K562 (cell line): ENCODE data around the gene NEDD8. TPM values are rescaled to one million over a fixed set of nuclear protein-coding genes. Genes with fewer than 3 reads are reported as not detected.
A peak's percentile ranks its signal among the peaks of the same experiment; 100 is the strongest.

Source experiments
- ATAC-seq: fragments of 200-7000 bp; cut with Tn5 transposase; 3 replicates; pipeline ENCODE4 v1.9.1; 2020; ENCODE audit warnings: moderate library complexity
- BruUV-seq: library from RNA; stranded (reverse); fragments of 400-500 nt; replicated peaks from 2 replicates; lab custom pipeline; 2021; lab: Mats Ljungman, UMichigan
- CTCF ChIA-PET: fragments of 300-600 bp; formaldehyde crosslinking; extraction: SDS; loops from one replicate; lab custom pipeline; 2021; ENCODE audit warnings: low intra/inter-chr PET ratio; lab: Yijun Ruan, JAX
- POLR2A ChIA-PET: fragments of 300-600, 350-650 bp; sonication (Branson Sonifier 250); formaldehyde crosslinking; extraction: SDS; loops from one replicate; lab custom pipeline; 2021; ENCODE audit warnings: antibody characterized with exemption, inconsistent platforms; lab: Yijun Ruan, JAX
- DNase-seq, 4 experiments: peaks; one replicate each; pipeline versions ENCODE4 v3.0.0 to v3.0.0-alpha.2; 2011 to 2018; ENCODE audit warnings: low spot score in 3 of 4, mixed read lengths in 3 of 4; ENCODE audit errors: extremely low read depth in 1 of 4
- FAIRE-seq: peaks from 2 replicates; lab custom pipeline; 2011; peaks lifted over from hg19 to GRCh38; lab: Jason Lieb, UNC
- H2AFZ ChIP-seq: 2 replicates; pipeline ENCODE4 v1.6.0; 2011; ENCODE audit warnings: low read depth, low read length, control low read depth, inconsistent platforms
- H3K27ac ChIP-seq: fragments of 200-600 bp; 3 replicates; pipeline ENCODE4 v1.8.0; 2011; ENCODE audit warnings: low read depth, mild to moderate bottlenecking, control low read depth, inconsistent platforms, low read length, moderate library complexity, mixed read lengths; ENCODE audit errors: extremely low read depth
- H3K27me3 ChIP-seq, 2 experiments: fragments of 300-600 bp in 1 of 2; 2 replicates in 1 of 2; 3 replicates in 1 of 2; pipeline versions ENCODE4 v1.6.0 to v1.8.0; 2011; ENCODE audit warnings: inconsistent platforms in 2 of 2, low read length in 2 of 2, mild to moderate bottlenecking in 1 of 2, mixed read lengths in 1 of 2, moderate library complexity in 1 of 2; ENCODE audit not compliant: control insufficient read depth in 2 of 2, insufficient read depth in 2 of 2
- H3K36me3 ChIP-seq: fragments of 300-600 bp; 3 replicates; pipeline ENCODE4 v1.8.0; 2011; ENCODE audit warnings: mild to moderate bottlenecking, low read length, inconsistent platforms; ENCODE audit not compliant: control insufficient read depth, insufficient read depth
- H3K4me1 ChIP-seq, 2 experiments: fragments of 200-600 bp in 1 of 2; replicated peaks in 1 of 2; 2 replicates in 1 of 2; 3 replicates in 1 of 2; pipeline versions ENCODE4 v1.5.1 to v1.8.0; 2011; ENCODE audit warnings: inconsistent platforms in 2 of 2, low read length in 2 of 2, mild to moderate bottlenecking in 1 of 2, mixed read lengths in 1 of 2, moderate library complexity in 1 of 2; ENCODE audit not compliant: control insufficient read depth in 2 of 2, insufficient read depth in 2 of 2
- H3K4me2 ChIP-seq: 2 replicates; pipeline ENCODE4 v1.6.1; 2011; ENCODE audit warnings: low read length, control low read depth, inconsistent platforms, mixed read lengths; ENCODE audit not compliant: insufficient read depth
- H3K4me3 ChIP-seq: fragments of 200-600 bp; sonication (generic), shearing (Covaris generic); 2 replicates; pipeline ENCODE4 v1.5.1; 2016; ENCODE audit warnings: control low read depth, inconsistent platforms
- H3K79me2 ChIP-seq: fragments of 200-600 bp; 3 replicates; pipeline ENCODE4 v1.8.0; 2011; ENCODE audit warnings: low read length, inconsistent platforms; ENCODE audit not compliant: control insufficient read depth, insufficient read depth
- H3K9ac ChIP-seq, 2 experiments: 2 replicates each; pipeline versions ENCODE4 v1.6.0 to v1.6.1; 2011; ENCODE audit warnings: low read depth in 2 of 2, low read length in 2 of 2, control low read depth in 1 of 2, inconsistent platforms in 1 of 2, mild to moderate bottlenecking in 1 of 2, mixed read lengths in 1 of 2; ENCODE audit not compliant: insufficient read depth in 1 of 2
- H3K9me1 ChIP-seq: one replicate; pipeline ENCODE4 v1.6.0; 2011; ENCODE audit warnings: inconsistent platforms, mild to moderate bottlenecking, low read length, moderate library complexity; ENCODE audit not compliant: control insufficient read depth, insufficient read depth
- H3K9me3 ChIP-seq: replicated peaks from 2 replicates; pipeline ENCODE4 v1.5.1; 2011; ENCODE audit warnings: low read depth, low read length, inconsistent platforms; ENCODE audit not compliant: control insufficient read depth, insufficient read depth
- H4K20me1 ChIP-seq: replicated peaks from 2 replicates; pipeline ENCODE4 v1.6.1; 2011; ENCODE audit warnings: low read length, inconsistent platforms, mixed read lengths; ENCODE audit not compliant: control insufficient read depth, insufficient read depth
- ARID3A ChIP-seq: IDR thresholded peaks from 2 replicates; pipeline ENCODE4 v1.6.1; 2012; ENCODE audit warnings: low read depth, low read length, improper control_type of control experiment, borderline replicate concordance
- BMI1 ChIP-seq: fragments of 150-350 bp; IDR thresholded peaks from 2 replicates; pipeline ENCODE4 v1.6.1; 2014; ENCODE audit warnings: low read length
- C11orf30 ChIP-seq: fragments of 450-650 bp; IDR thresholded peaks from 2 replicates; pipeline ENCODE4 v1.6.1; 2016; ENCODE audit warnings: low read depth, mild to moderate bottlenecking
- CREM ChIP-seq: IDR thresholded peaks from 2 replicates; pipeline ENCODE4 v1.6.1; 2014; ENCODE audit warnings: antibody characterized with exemption, low read depth
- MAFF ChIP-seq: IDR thresholded peaks from 2 replicates; pipeline ENCODE4 v1.6.1; 2012; ENCODE audit warnings: low read length, improper control_type of control experiment
- MAFG ChIP-seq: fragments of 450-650 bp; conservative IDR thresholded peaks from 2 replicates; pipeline ENCODE4 v1.6.1; 2016; ENCODE audit warnings: missing genetic modification characterization, missing compliant biosample characterization
- MAFK ChIP-seq: IDR thresholded peaks from 2 replicates; pipeline ENCODE4 v1.6.1; 2011; ENCODE audit warnings: low read length, improper control_type of control experiment
- NR2C1 ChIP-seq, 2 experiments: fragments of 450-650 bp; IDR thresholded peaks; 2 replicates each; pipeline ENCODE4 v1.6.1; 2017; ENCODE audit warnings: mild to moderate bottlenecking in 2 of 2, antibody characterized with exemption in 1 of 2, inconsistent platforms in 1 of 2, missing compliant biosample characterization in 1 of 2, missing genetic modification characterization in 1 of 2
- ZNF316 ChIP-seq: fragments of 450-650 bp; IDR thresholded peaks from 2 replicates; pipeline ENCODE4 v1.6.1; 2016
- WGBS: fragments of 100-300 bp; shearing (Covaris generic); methylation state at CpG from one replicate; pipeline ENCODE4 v1.1.6; 2016; ENCODE audit warnings: low coverage, mixed read lengths; ENCODE audit not compliant: insufficient coverage; ENCODE audit errors: missing lambda C conversion rate; 5-methylcytosine and 5-hydroxymethylcytosine counted together
- in situ Hi-C: fragments of 300-500 bp; cut with MboI; formaldehyde crosslinking; loops from 4 replicates; pipeline ENCODE4 v1.15.0; 2018; ENCODE audit warnings: inconsistent platforms, mixed read lengths
- intact Hi-C: fragments of 100-400 bp; cut with micrococcal nuclease; formaldehyde crosslinking; loops from 2 replicates; pipeline ENCODE4 v1.14.2; 2022
- polyA plus RNA-seq, 8 experiments: library from polyadenylated mRNA; depleted of rRNA in 4 of 8; stranded (reverse) in 5 of 8; unstranded in 3 of 8; fragments of >200 nt; fragmentation: Nextera tagmentation in 2 of 8; fragmentation: Illumina TruSeq in 1 of 8; extraction: Ambion mirVana in 2 of 8; extraction: Trizol in 1 of 8; gene quantifications; 2 replicates each; pipeline versions ENCODE4 v1.2.1 to v1.2.3, GENCODE V29; 2011 to 2014; ENCODE audit warnings: inconsistent platforms in 1 of 8, missing spikeins in 1 of 8
- total RNA-seq, 7 experiments: library from RNA; depleted of rRNA in 6 of 7; stranded (reverse); fragments of >200 nt in 6 of 7; fragmentation: Illumina TruSeq in 2 of 7; extraction: Trizol in 2 of 7; gene quantifications; 2 replicates each; pipeline versions ENCODE4 v1.2.1 to v1.2.3, GENCODE V29; 2011 to 2021; ENCODE audit warnings: low replicate concordance in 1 of 7

The NEDD8 gene
- total and polyA plus RNA-seq, 9 of the 15 experiments (the other 6 are each of a cell fraction or from before 2014, with no cell fraction given): 142 to 691 (median 260) TPM

GRCh38 chr14:24272467-24272866 lies 40.3 kb upstream of the NEDD8 start:
- DNase-seq (peak in 1 of 4 experiments; percentile 25), FAIRE-seq (peak; percentile 15), ATAC-seq (no peak)
- Histone ChIP-seq H3K9ac (peak overlapping the region in 1 of 2 experiments; percentile 99; a peak in 1 of 4 replicates), H2AFZ (peak overlapping the region; percentile 19; the same call in 1 of the 2 replicates), H3K27ac (no peak overlapping the region), H3K4me1 (peaks cover 26 to 27% of the 10 kb centered on the region in 2 experiments; a peak in 4 of 5 replicates), H3K36me3 (no peaks in the 10 kb centered on the region; the same call in 2 of the 3 replicates), H3K4me2 (peak overlapping the region; percentile 92), H3K27me3 (no peaks in the 10 kb centered on the region), H4K20me1 (no peaks in the 10 kb centered on the region; the same call in 1 of the 2 replicates), H3K9me3 (no peaks in the 10 kb centered on the region), H3K9me1 (peaks cover 2% of the 10 kb centered on the region), H3K4me3 (no peak overlapping the region), H3K79me2 (peaks cover 9% of the 10 kb centered on the region; the same call in 1 of the 3 replicates)
- in situ Hi-C loops (no loop called here), intact Hi-C loops (no loop called here)
- POLR2A ChIA-PET: interaction anchor here (0.6 to 1.2 kb wide), 3 partner anchors 10 to 136 kb away, joined by 3 to 5 read pairs (median 5); partner anchors contain the start of gene CHMP4A
- WGBS: 25% methylated on average over 2 of the region's 2 CpGs
- BruUV-seq: no TSS peak
- CTCF ChIA-PET: no interaction called here
- TF ChIP-seq C11orf30 (peak; percentile 96), ZNF316 (peak; percentile 98), BMI1 (no peak), MAFG (peak; percentile 92), NR2C1 (IDR thresholded peaks at IDR 0.05) (no peak), NR2C1 (tag; IDR thresholded peaks at IDR 0.05) (no peak), CREM (peak; percentile 48; the same call in 1 of the 2 replicates), ARID3A (no peak), MAFF (peak; percentile 87), MAFK (peak; percentile 89)
